CD14-positive monocyte (primary cell): ENCODE results near the gene ARFGEF2. TPM values are rescaled to one million over a fixed set of nuclear protein-coding genes. Genes with fewer than 3 reads are reported as not detected.
A peak's percentile ranks its signal among the peaks of the same experiment; 100 is the strongest.

Experiments
- DNase-seq, 3 donors: peaks; one replicate each; pipeline ENCODE4 v3.0.0-alpha.2; 2011 to 2022
- H2AFZ ChIP-seq: 2 replicates; pipeline ENCODE4 v1.6.0; 2012; ENCODE audit warnings: mild to moderate bottlenecking, low read depth, low read length, inconsistent platforms; ENCODE audit not compliant: insufficient read depth, poor library complexity, severe bottlenecking
- H3K27ac ChIP-seq, 2 donors: 1 replicate in 1 of 2; 2 replicates in 1 of 2; pipeline ENCODE4 v1.5.1; 2012 to 2013; ENCODE audit warnings: low read length in 2 of 2, control low read depth in 1 of 2, inconsistent platforms in 1 of 2, low read depth in 1 of 2, mild to moderate bottlenecking in 1 of 2
- H3K27me3 ChIP-seq, 2 donors: one replicate each; pipeline versions ENCODE4 v1.6.0 to v1.6.1; 2011 to 2013; ENCODE audit warnings: low read length in 2 of 2; ENCODE audit not compliant: control insufficient read depth in 2 of 2, insufficient read depth in 2 of 2
- H3K36me3 ChIP-seq, 2 donors: replicated peaks in 1 of 2; 1 replicate in 1 of 2; 2 replicates in 1 of 2; pipeline versions ENCODE4 v1.5.1 to v1.6.1; 2012 to 2013; ENCODE audit warnings: low read length in 2 of 2, control low read depth in 1 of 2, inconsistent platforms in 1 of 2, mild to moderate bottlenecking in 1 of 2; ENCODE audit not compliant: insufficient read depth in 2 of 2, control insufficient read depth in 1 of 2
- H3K4me1 ChIP-seq, 2 donors: 1 replicate in 1 of 2; 2 replicates in 1 of 2; pipeline versions ENCODE4 v1.5.1 to v1.6.1; 2012 to 2013; ENCODE audit warnings: low read length in 2 of 2, control low read depth in 1 of 2, inconsistent platforms in 1 of 2, mild to moderate bottlenecking in 1 of 2, moderate library complexity in 1 of 2; ENCODE audit not compliant: insufficient read depth in 2 of 2, control insufficient read depth in 1 of 2
- H3K4me2 ChIP-seq: replicated peaks from 2 replicates; pipeline ENCODE3; 2012; ENCODE audit warnings: low read length, moderate library complexity, mild to moderate bottlenecking; ENCODE audit not compliant: poor library complexity, severe bottlenecking; ENCODE audit errors: extremely low read depth
- H3K4me3 ChIP-seq, 3 experiments: fragments of 200-600 bp in 1 of 3; sonication (generic) in 1 of 3; replicated peaks in 1 of 3; 1 replicate in 2 of 3; 2 replicates in 1 of 3; pipeline ENCODE4 v1.5.1; 2011 to 2013; ENCODE audit warnings: low read length in 3 of 3, mild to moderate bottlenecking in 3 of 3, control low read depth in 2 of 3, low read depth in 2 of 3, inconsistent platforms in 1 of 3, moderate library complexity in 1 of 3
- H3K79me2 ChIP-seq: 2 replicates; pipeline ENCODE4 v1.6.0; 2012; ENCODE audit warnings: mild to moderate bottlenecking, control low read depth, inconsistent platforms, low read length, moderate library complexity; ENCODE audit not compliant: insufficient read depth
- H3K9ac ChIP-seq: 2 replicates; pipeline ENCODE4 v1.6.0; 2017; ENCODE audit warnings: low read length, mild to moderate bottlenecking; ENCODE audit not compliant: insufficient read depth, poor library complexity, severe bottlenecking
- H3K9me3 ChIP-seq, 2 donors: replicated peaks in 1 of 2; 1 replicate in 1 of 2; 2 replicates in 1 of 2; pipeline versions ENCODE4 v1.5.1 to v1.6.1; 2012 to 2013; ENCODE audit warnings: low read length in 2 of 2, control low read depth in 1 of 2; ENCODE audit not compliant: control insufficient read depth in 1 of 2, insufficient read depth in 1 of 2
- H4K20me1 ChIP-seq: 2 replicates; pipeline ENCODE4 v1.6.0; 2012; ENCODE audit warnings: mild to moderate bottlenecking, low read length, control low read depth, moderate library complexity; ENCODE audit not compliant: insufficient read depth
- H3K27ac Mint-ChIP-seq, 7 donors: one replicate each; pipeline ENCODE4 v1.8.0; 2020; ENCODE audit warnings: mild to moderate bottlenecking in 7 of 7, mixed read lengths in 7 of 7, moderate library complexity in 6 of 7, inconsistent platforms in 2 of 7
- H3K27me3 Mint-ChIP-seq, 3 donors: one replicate each; pipeline ENCODE4 v1.8.0; 2021 to 2022; ENCODE audit warnings: low read depth in 3 of 3, mild to moderate bottlenecking in 3 of 3, mixed read lengths in 3 of 3, moderate library complexity in 3 of 3, inconsistent platforms in 1 of 3
- H3K36me3 Mint-ChIP-seq, 2 donors: one replicate each; pipeline ENCODE4 v1.8.0; 2020; ENCODE audit warnings: mixed read lengths in 2 of 2, inconsistent platforms in 1 of 2, mild to moderate bottlenecking in 1 of 2
- H3K4me1 Mint-ChIP-seq: one replicate; pipeline ENCODE4 v1.8.0; 2020; ENCODE audit warnings: mild to moderate bottlenecking, mixed read lengths
- H3K4me3 Mint-ChIP-seq, 2 donors: one replicate each; pipeline ENCODE4 v1.8.0; 2020; ENCODE audit warnings: mild to moderate bottlenecking in 2 of 2, mixed read lengths in 2 of 2, moderate library complexity in 1 of 2
- H3K9me3 Mint-ChIP-seq, 7 donors: one replicate each; pipeline ENCODE4 v1.8.0; 2020 to 2022; ENCODE audit warnings: mixed read lengths in 7 of 7, mild to moderate bottlenecking in 6 of 7, moderate library complexity in 6 of 7, inconsistent platforms in 2 of 7
- CTCF ChIP-seq: fragments of 200-600 bp; IDR thresholded peaks from one replicate; pipeline ENCODE4 v1.8.0; 2022; ENCODE audit warnings: antibody characterized with exemption, mild to moderate bottlenecking
- WGBS: methylation state at CpG from one replicate; pipeline ENCODE4 v1.1.5; 2013; ENCODE audit warnings: missing lambda C conversion rate; ENCODE audit not compliant: insufficient coverage; 5-methylcytosine and 5-hydroxymethylcytosine counted together
- intact Hi-C, 2 donors: fragments of 100-400 bp; cut with micrococcal nuclease; formaldehyde crosslinking; loops; one replicate each; pipeline versions ENCODE4 v1.15.0 to v1.15.1; 2023
- polyA plus RNA-seq, 3 donors: library from polyadenylated mRNA; depleted of rRNA in 1 of 3; unstranded in 2 of 3; stranded (reverse) in 1 of 3; fragments of 300-500 nt in 2 of 3; fragments of >200 nt in 1 of 3; fragmentation: Illumina TruSeq in 2 of 3; gene quantifications; 1 replicate in 2 of 3; 2 replicates in 1 of 3; pipeline ENCODE4 v1.2.3, GENCODE V29; 2012 to 2021

The ARFGEF2 gene
- polyA plus RNA-seq, 3 donors: 4.6 to 10.9 (median 5.5) TPM

- no peaks in the 10 kb centered on the region for H3K79me2 ChIP-seq
- DNase-seq: no peak
- H4K20me1 ChIP-seq: peaks cover 21% of the 10 kb centered on the region
- peaks cover 79% of the 10 kb centered on the region in 2 donors for H3K36me3 Mint-ChIP-seq
- H3K4me1 Mint-ChIP-seq: no peaks in the 10 kb centered on the region
- no peaks in the 10 kb centered on the region for H3K27me3 Mint-ChIP-seq
- H3K9me3 ChIP-seq: no peaks in the 10 kb centered on the region
- intact Hi-C loops: no loop called here
- no peak overlapping the region for H2AFZ ChIP-seq
- no CpG with 5 or more reads among the region's 4 CpGs for WGBS
- H3K9me3 Mint-ChIP-seq: peaks cover 0 to 3% (median 0%) of the 10 kb centered on the region in 7 donors
- H3K27me3 ChIP-seq: no peaks in the 10 kb centered on the region
- no peak overlapping the region for H3K27ac ChIP-seq
- H3K4me3 Mint-ChIP-seq: no peak overlapping the region
- no peak overlapping the region for H3K4me3 ChIP-seq
- no peak overlapping the region for H3K9ac ChIP-seq
- peak overlapping the region in 1 of 7 donors; percentile 37 for H3K27ac Mint-ChIP-seq
- no peak for TF ChIP-seq CTCF
- peaks cover 0 to 7% of the 10 kb centered on the region in 2 donors for H3K4me1 ChIP-seq
- H3K36me3 ChIP-seq: peaks cover 64 to 90% of the 10 kb centered on the region in 2 donors
- H3K4me2 ChIP-seq: no peak overlapping the region
Observed at GRCh38 chr20:48956052-48956451, 34.5 kb downstream of the ARFGEF2 start.

GRCh38 chr20:48957053-48957481, 35.6 kb downstream of the ARFGEF2 start:
- Mint-ChIP-seq H3K4me3 (no peak overlapping the region), H3K9me3 (peaks cover 0 to 3% (median 0%) of the 10 kb centered on the region in 7 donors), H3K27me3 (no peaks in the 10 kb centered on the region), H3K36me3 (peaks cover 70 to 72% of the 10 kb centered on the region in 2 donors), H3K4me1 (no peaks in the 10 kb centered on the region), H3K27ac (no peak overlapping the region)
- H2AFZ ChIP-seq: no peak overlapping the region
- no CpG with 5 or more reads among the region's 2 CpGs for WGBS
- no peaks in the 10 kb centered on the region for H3K79me2 ChIP-seq
- no peak overlapping the region for H3K4me3 ChIP-seq
- peaks cover 21% of the 10 kb centered on the region for H4K20me1 ChIP-seq
- H3K27ac ChIP-seq: peak overlapping the region in 1 of 2 donors; percentile 8
- DNase-seq: no peak
- no peak overlapping the region for H3K4me2 ChIP-seq
- no peaks in the 10 kb centered on the region for H3K9me3 ChIP-seq
- TF ChIP-seq CTCF: no peak
- intact Hi-C loops: no loop called here
- H3K36me3 ChIP-seq: peaks cover 54 to 79% of the 10 kb centered on the region in 2 donors
- H3K27me3 ChIP-seq: no peaks in the 10 kb centered on the region
- H3K9ac ChIP-seq: no peak overlapping the region
- H3K4me1 ChIP-seq: peaks cover 0 to 7% of the 10 kb centered on the region in 2 donors
